Liver (tissue), 2 donors: Measurements from ENCODE around the gene KLHDC3.

ENCODE experiments used
- HNF4A ChIP-seq, 2 donors: conservative IDR thresholded peaks; 2 replicates each; pipeline ENCODE4 v1.6.1; 2016; ENCODE audit warnings: antibody characterized with exemption in 2 of 2, mild to moderate bottlenecking in 2 of 2
- TAF1 ChIP-seq: conservative IDR thresholded peaks from 2 replicates; pipeline ENCODE4 v1.6.1; 2016; ENCODE audit warnings: antibody characterized with exemption, mild to moderate bottlenecking
- donor health status: healthy.

GRCh38 chr6:42971746-42972327 lies 42.2 kb upstream of the KLHDC3 start:
- TF ChIP-seq TAF1, result no peak
- TF ChIP-seq HNF4A (conservative IDR thresholded peaks at IDR 0.05), result no peak
